ENCODE measurements around the gene KLHL3.

The KLHL3 gene

DNA sequence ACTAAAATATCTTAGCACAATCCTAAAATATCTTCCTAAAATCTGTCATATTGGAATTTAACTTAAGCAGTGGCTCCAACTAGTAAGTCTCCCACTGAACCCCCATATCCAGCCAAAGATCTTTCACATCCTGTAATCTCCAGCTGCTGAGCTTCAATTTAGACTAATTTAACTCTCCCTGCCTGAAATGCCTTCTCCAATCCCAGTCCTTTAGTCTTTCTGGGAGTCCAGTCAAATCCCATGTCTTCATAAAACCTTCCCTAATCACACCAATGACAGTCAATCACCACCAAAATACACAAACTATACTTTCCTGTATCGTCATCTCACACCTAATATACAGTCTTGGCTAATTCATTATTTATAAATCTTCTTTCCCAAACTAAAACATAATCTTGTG, 607 bp upstream of the KLHL3 start:
- no peak for DNase-seq (ENCODE audit: low spot score)
- TF ChIP-seq, protein P1, sequence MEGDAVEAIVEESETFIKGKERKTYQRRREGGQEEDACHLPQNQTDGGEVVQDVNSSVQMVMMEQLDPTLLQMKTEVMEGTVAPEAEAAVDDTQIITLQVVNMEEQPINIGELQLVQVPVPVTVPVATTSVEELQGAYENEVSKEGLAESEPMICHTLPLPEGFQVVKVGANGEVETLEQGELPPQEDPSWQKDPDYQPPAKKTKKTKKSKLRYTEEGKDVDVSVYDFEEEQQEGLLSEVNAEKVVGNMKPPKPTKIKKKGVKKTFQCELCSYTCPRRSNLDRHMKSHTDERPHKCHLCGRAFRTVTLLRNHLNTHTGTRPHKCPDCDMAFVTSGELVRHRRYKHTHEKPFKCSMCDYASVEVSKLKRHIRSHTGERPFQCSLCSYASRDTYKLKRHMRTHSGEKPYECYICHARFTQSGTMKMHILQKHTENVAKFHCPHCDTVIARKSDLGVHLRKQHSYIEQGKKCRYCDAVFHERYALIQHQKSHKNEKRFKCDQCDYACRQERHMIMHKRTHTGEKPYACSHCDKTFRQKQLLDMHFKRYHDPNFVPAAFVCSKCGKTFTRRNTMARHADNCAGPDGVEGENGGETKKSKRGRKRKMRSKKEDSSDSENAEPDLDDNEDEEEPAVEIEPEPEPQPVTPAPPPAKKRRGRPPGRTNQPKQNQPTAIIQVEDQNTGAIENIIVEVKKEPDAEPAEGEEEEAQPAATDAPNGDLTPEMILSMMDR (conservative IDR thresholded peaks at IDR 0.05; ENCODE audit: low read depth), result no peak
- no peak overlapping the region for H3K27ac ChIP-seq
- ChIA-PET POLR2A (ENCODE audit: low non-redundant PET) (no interaction called here), CTCF (interaction anchor here (2.0 kb wide), 1 partner anchor 107 kb away, joined by 6 read pairs; no protein-coding TSS in a partner anchor)

DNA sequence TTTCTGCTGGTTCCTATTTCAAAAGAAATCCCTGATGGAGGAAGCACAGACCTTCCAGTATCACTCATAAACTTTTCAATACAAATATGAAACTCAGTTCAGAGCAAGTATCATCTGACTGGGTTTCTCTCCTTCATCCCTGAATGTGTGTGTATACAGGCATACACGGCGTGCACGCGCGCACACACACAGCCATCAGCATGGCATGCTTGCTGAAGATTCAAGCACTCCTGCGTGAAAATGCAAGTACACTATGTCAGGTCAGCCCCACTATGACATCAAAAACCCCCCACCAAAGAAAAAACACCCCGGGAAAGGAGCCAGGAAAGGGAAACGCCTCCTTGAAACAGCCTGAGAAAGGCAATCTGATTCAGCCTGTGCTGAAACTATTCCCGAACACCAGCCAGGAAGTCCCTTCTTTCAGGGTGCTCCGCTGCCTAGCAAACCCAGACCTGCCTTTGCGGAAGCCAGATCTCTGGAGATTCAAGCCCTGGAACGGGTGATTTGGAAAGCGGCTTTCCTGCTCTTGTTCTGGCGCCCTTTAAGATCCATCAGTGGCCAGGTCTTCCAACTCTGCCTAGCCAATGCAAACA, 831 bp downstream of the KLHL3 start:
- H3K27ac ChIP-seq, result no peak overlapping the region
- TF ChIP-seq, protein P1 (conservative IDR thresholded peaks at IDR 0.05; ENCODE audit: low read depth), result no peak
- no peak for DNase-seq (ENCODE audit: low spot score)
- POLR2A ChIA-PET (ENCODE audit: low non-redundant PET), result no interaction called here
- CTCF ChIA-PET, result interaction anchor here (0.7 to 2.0 kb wide), 2 partner anchors 73 to 105 kb away, joined by 3 to 6 read pairs; no protein-coding TSS in a partner anchor

DNA sequence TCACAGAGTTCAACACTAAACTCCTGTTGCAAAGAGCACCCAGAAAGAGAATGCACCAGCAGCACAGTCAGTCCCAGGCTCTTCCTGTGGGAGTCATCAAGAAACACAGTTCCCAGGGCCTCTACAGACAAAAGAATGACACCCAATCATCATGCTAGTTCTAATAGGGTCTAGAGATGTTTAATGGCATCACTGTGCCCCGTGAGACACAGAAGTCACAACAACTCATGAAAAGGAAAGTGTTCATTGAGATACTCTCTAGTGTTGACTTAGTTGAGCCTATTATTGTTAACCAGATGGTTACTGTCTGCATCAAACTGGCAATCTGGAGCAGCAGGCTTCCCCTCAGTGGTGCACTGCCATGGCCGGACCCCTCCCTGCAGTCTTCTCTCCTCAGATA, 1.6 kb downstream of the KLHL3 start:
- CTCF ChIA-PET, result interaction anchor here (0.7 to 1.5 kb wide), 2 partner anchors 8 to 74 kb away, joined by 3 to 8 read pairs; no protein-coding TSS in a partner anchor

DNA sequence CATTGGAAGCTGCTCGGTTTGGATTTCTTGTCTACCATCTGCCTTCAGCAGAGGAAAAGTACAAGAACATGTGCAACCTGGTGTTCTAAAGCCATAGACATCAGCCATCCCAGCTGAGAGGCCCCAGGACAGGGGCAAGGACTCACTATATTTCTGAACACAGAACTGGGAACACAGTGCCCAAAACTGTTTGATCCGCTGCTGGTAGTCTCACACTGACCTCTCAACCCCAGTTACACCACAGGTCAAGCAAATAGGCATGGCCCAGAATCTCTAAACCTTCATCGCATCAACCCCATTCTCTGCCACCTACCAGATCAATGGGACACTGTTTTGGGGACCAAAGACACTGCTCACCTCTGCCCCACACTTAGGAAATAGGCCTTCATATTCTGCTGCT, 2.0 kb downstream of the KLHL3 start:
- CTCF ChIA-PET, result interaction anchor here (0.7 to 1.5 kb wide), 2 partner anchors 8 to 23 kb away, joined by 3 to 8 read pairs; no protein-coding TSS in a partner anchor
- TF ChIP-seq, protein P1 (conservative IDR thresholded peaks at IDR 0.05; ENCODE audit: low read depth), result no peak
- DNase-seq (ENCODE audit: low spot score), result no peak
- POLR2A ChIA-PET (ENCODE audit: low non-redundant PET), result no interaction called here
- no peak overlapping the region for H3K27ac ChIP-seq

More for the DNA sequence above, 1.6 kb downstream of the KLHL3 start:
- no peak overlapping the region for H3K27ac ChIP-seq
- TF ChIP-seq, protein P1 (conservative IDR thresholded peaks at IDR 0.05; ENCODE audit: low read depth), result no peak
- POLR2A ChIA-PET (ENCODE audit: low non-redundant PET), result no interaction called here
- no peak for DNase-seq (ENCODE audit: low spot score)

DNA sequence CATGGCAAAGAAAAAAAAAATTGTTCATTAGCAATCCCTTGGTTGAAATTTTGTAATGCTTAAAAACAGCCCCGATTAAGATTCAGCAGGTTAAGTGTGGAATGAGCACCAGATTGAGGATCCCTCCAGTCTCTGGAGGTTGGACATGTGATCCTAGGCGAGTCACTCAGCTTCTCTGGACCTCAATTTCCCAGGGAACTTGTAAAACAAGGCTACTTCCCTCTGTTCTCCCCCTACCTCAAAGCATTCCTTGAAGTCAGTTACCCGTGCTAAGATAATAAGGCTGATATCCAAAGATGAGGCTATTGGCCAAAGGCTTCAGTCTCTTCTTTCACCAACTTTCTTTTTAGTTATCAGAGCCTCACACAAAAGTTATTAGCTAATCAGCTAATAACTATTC, 2.9 kb downstream of the KLHL3 start:
- ChIA-PET POLR2A (ENCODE audit: low non-redundant PET) (no interaction called here), CTCF (interaction anchor here (0.7 to 1.5 kb wide), 3 partner anchors 9 to 1895 kb away, joined by 4 to 8 read pairs (median 5); no protein-coding TSS in a partner anchor)
- no peak for DNase-seq (ENCODE audit: low spot score)
- no peak overlapping the region for H3K27ac ChIP-seq
- TF ChIP-seq, protein P1 (conservative IDR thresholded peaks at IDR 0.05; ENCODE audit: low read depth), result no peak

DNA sequence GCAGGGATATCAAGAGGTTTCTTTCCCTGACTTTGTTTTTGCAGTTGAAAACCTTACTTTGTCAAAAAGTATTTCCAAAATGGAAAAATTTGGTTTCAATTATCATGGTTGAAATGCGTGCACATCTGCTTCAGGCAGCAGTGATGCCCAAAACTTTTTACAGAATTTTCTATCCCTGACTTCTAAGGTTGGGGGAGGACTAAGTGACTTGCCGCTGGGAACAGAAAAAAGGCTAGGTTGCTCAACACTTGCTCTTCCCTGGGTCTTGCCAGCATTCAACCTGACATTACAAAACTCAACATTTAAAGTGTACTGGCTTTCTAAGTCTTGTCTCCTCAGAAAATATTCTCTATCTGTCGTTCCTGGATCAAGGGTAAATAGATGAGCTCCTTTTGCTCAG, 4.7 kb downstream of the KLHL3 start:
- TF ChIP-seq, protein P1 (conservative IDR thresholded peaks at IDR 0.05; ENCODE audit: low read depth), result no peak
- ChIA-PET CTCF (interaction anchor here (1.0 kb wide), 1 partner anchor 12 kb away, joined by 3 read pairs; no protein-coding TSS in a partner anchor), POLR2A (ENCODE audit: low non-redundant PET) (no interaction called here)
- no peak for DNase-seq (ENCODE audit: low spot score)
- no peak overlapping the region for H3K27ac ChIP-seq
